Right cardiac atrium (tissue), 5 donors: ENCODE data around the gene ZNF576. TPM values are rescaled to one million over a fixed set of nuclear protein-coding genes. Genes with fewer than 3 reads are reported as not detected.
"Not testable (repeated sequence)": the region's sequence is repeated elsewhere in the genome, so short reads cannot be mapped to it uniquely, and the experiment has no call there.

ENCODE experiments used
- ATAC-seq, 2 donors: fragments of 200-7000 bp; cut with Tn5 transposase; one replicate each; pipeline versions ENCODE4 v1.8.0 to v1.9.1; 2020; ENCODE audit warnings: moderate library complexity in 2 of 2, mild to moderate bottlenecking in 1 of 2
- DNase-seq, 3 donors: peaks; one replicate each; pipeline ENCODE4 v3.0.0-alpha.2; 2020
- H3K27ac ChIP-seq: one replicate; pipeline ENCODE4 v1.5.1; 2013; ENCODE audit warnings: mild to moderate bottlenecking, low read length, control low read depth, moderate library complexity
- H3K27me3 ChIP-seq: one replicate; pipeline ENCODE4 v1.6.1; 2013; ENCODE audit not compliant: control insufficient read depth, insufficient read depth
- H3K4me1 ChIP-seq: one replicate; pipeline ENCODE4 v1.6.1; 2013; ENCODE audit warnings: low read length; ENCODE audit not compliant: control insufficient read depth, insufficient read depth
- H3K4me3 ChIP-seq: one replicate; pipeline ENCODE4 v1.5.1; 2013; ENCODE audit warnings: low read length, control low read depth
- H3K9me3 ChIP-seq: one replicate; pipeline ENCODE4 v1.6.1; 2013; ENCODE audit warnings: low read length; ENCODE audit not compliant: control insufficient read depth
- WGBS: extraction: QIAGEN DNeasy Blood & Tissue Kit; methylation state at CpG from one replicate; pipeline ENCODE4 v1.1.7; 2013; 5-methylcytosine and 5-hydroxymethylcytosine counted together
- intact Hi-C, 4 donors: fragments of 100-400 bp; cut with DNase I; formaldehyde crosslinking; loops; one replicate each; pipeline versions ENCODE4 v1.11.0 to v1.14.0; 2022 to 2023
- long read RNA-seq, 4 donors: library from polyadenylated mRNA; unstranded; transcript quantifications; one replicate each; pipeline ENCODE4 v2.0.0, GENCODE V29; 2020 to 2021
- polyA plus RNA-seq: library from polyadenylated mRNA; stranded (reverse); fragments of 200-250 nt; gene quantifications from one replicate; pipeline ENCODE4 v1.2.3, GENCODE V29; 2013
- total RNA-seq, 4 donors: library from RNA; stranded (reverse); fragmentation: NEBNext Ultra II Directional; extraction: Animal tissue kit (Norgen Biotek cat#: 25700); gene quantifications; one replicate each; pipeline ENCODE4 v1.2.1, GENCODE V29; 2021
- donor health status: healthy with polysubstance abuse.
- donor health status: DM: no; HTN: yes; CAD: no.
- donor health status: DM: no; HTN: no; CAD: no.
- donor health status: DM: no; HTN: yes; CAD: no; lungs with severe emphysema.
- donor health status: DM: yes; HTN: yes; CAD: no.

The ZNF576 gene, protein sequence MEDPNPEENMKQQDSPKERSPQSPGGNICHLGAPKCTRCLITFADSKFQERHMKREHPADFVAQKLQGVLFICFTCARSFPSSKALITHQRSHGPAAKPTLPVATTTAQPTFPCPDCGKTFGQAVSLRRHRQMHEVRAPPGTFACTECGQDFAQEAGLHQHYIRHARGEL
- total RNA-seq (10 to 100 TPM; 11.5 to 15.4 (median 13.0) TPM), polyA plus RNA-seq (11.6 TPM)
- long read RNA-seq, donor 1, transcript ZNF576-201 (3 exons, 2,566 nt) = major isoform, 5 of 11 reads
- long read RNA-seq, donor 1, partial matches to known transcripts = 4 of 11 reads
- long read RNA-seq, donor 1, other reads (novel, unspliced or antisense) = 0 of 11 reads
- long read RNA-seq, donor 2, transcript ZNF576-201 (3 exons, 2,566 nt) = major isoform, 6 of 6 reads
- long read RNA-seq, donor 2, partial matches to known transcripts = 0 of 6 reads
- long read RNA-seq, donor 2, other reads (novel, unspliced or antisense) = 0 of 6 reads
- long read RNA-seq, donor 3, transcript ZNF576-201 (3 exons, 2,566 nt) = major isoform, 16 of 17 reads
- long read RNA-seq, donor 3, partial matches to known transcripts = 0 of 17 reads
- long read RNA-seq, donor 3, other reads (novel, unspliced or antisense) = 0 of 17 reads
- long read RNA-seq, donor 4, partial matches to known transcripts = 1 of 8 reads
- long read RNA-seq, donor 4, other reads (novel, unspliced or antisense) = 0 of 8 reads

DNA sequence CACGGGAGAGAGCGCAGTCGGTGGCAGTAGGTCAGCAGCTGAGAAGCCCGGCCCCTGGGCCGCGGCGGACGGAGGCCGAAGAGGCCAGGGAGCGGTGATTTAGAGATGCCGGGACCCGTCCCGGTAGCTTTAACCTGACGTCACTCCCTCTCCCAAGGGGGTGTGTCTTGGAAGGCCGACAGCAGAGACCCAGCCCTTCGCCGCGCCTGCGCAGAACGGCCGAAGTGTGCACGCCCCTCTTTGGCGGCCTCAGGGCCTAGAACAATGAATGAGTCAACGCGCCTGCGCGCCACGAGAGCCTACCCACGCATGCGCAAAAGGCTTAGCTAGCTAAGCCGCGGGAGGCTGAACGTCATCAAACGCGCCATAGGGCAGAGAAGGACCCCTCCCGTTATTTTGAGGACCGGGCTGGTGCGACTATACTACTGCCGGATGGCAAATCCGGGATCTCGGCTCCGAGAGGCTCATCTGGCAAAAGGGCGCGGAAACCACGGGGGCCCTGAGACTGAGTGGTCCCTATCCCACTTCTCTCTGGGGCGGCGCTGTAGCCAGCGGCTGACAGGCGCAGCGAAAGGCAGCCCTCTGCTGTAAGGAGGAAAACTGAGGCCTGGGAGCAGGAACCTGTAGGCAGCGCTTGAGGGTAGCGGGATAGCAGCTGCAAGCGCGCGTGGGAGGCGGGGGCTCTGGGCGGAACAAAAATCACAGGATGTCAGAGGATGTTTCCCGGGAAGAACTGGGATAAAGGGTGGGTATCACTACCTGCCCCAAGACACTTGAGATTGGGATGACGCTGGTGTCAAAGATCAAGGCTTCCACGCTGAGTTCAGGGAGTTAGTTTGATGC is at the start of gene ZNF576, which contains the start of gene IRGQ:
Gene ZNF576, plus strand, starts transcription at position 597 of the 843 bp plus-strand sequence. CDS start 514 bp downstream, outside the sequence.
Gene IRGQ, minus strand, starts transcription at position 136 of the 843 bp plus-strand sequence. CDS start 796 bp downstream, outside the sequence.
- H3K4me1 ChIP-seq = peaks cover 6% of the 10 kb centered on the region
- peak within 1 kb of the TSS; percentile 100 for H3K27ac ChIP-seq
- intact Hi-C loops = loop anchor here in 1 of 4 donors (2.0 kb wide), 1 partner anchor 21 kb away; the partner anchor contains the start of genes PINLYP and XRCC1
- peak; percentile 93 to 95 for ATAC-seq
- WGBS = under 1% methylated on average over 60 of the region's 60 CpGs
- H3K9me3 ChIP-seq = no peaks in the 10 kb centered on the region
- peak within 1 kb of the TSS; percentile 82 for H3K4me3 ChIP-seq
- H3K27me3 ChIP-seq = no peaks in the 10 kb centered on the region
- peak; percentile 100 for DNase-seq

DNA sequence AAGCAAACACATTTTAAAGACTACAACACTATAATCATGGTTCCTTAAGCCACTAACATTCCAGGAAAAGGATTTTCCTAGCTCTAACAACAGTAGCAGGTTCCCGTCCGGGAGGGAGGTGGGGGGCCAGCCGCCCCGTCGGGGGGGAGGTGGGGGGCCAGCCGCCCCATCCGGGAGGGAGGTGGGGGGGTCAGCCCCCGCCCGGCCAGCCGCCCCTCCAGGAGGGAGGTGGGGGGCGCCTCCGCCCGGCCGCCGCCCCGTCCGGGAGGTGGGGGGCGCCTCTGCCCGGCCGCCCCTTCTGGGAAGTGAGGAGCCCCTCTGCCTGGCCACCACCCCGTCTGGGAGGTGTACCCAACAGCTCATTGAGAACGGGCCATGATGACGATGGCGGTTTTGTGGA is 48.5 kb upstream of the ZNF576 start:
- H3K27me3 ChIP-seq, DNase-seq, H3K9me3 ChIP-seq, H3K4me3 ChIP-seq, ATAC-seq, H3K27ac ChIP-seq, H3K4me1 ChIP-seq, intact Hi-C loops: not testable (repeated sequence)
- 91% methylated on average over 20 of the region's 24 CpGs for WGBS

DNA sequence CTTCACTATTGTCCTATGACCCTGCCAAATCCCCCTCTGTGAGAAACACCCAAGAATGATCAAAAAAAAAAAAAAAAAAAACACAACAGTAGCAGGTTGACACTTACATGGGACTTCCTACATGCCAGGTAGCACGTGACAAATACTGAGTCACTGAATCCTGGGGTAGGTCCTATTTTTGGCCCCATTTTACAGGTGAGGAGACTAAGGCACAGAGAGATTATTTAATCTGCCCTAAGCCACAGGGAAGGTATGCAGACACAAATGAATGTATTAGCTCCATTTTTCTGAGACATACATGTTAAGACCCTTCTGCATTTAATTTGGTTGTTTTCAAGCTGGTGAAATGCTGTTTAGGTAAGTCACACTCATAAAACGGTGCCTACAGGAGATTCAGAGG is 47.7 kb upstream of the ZNF576 start:
- H3K27ac ChIP-seq = no peak overlapping the region
- no peak for ATAC-seq
- no peak overlapping the region for H3K4me3 ChIP-seq
- intact Hi-C loops = no loop called here
- H3K4me1 ChIP-seq = no peaks in the 10 kb centered on the region
- no peaks in the 10 kb centered on the region for H3K9me3 ChIP-seq
- no peaks in the 10 kb centered on the region for H3K27me3 ChIP-seq
- 88% methylated on average over 2 of the region's 2 CpGs for WGBS
- DNase-seq = no peak

DNA sequence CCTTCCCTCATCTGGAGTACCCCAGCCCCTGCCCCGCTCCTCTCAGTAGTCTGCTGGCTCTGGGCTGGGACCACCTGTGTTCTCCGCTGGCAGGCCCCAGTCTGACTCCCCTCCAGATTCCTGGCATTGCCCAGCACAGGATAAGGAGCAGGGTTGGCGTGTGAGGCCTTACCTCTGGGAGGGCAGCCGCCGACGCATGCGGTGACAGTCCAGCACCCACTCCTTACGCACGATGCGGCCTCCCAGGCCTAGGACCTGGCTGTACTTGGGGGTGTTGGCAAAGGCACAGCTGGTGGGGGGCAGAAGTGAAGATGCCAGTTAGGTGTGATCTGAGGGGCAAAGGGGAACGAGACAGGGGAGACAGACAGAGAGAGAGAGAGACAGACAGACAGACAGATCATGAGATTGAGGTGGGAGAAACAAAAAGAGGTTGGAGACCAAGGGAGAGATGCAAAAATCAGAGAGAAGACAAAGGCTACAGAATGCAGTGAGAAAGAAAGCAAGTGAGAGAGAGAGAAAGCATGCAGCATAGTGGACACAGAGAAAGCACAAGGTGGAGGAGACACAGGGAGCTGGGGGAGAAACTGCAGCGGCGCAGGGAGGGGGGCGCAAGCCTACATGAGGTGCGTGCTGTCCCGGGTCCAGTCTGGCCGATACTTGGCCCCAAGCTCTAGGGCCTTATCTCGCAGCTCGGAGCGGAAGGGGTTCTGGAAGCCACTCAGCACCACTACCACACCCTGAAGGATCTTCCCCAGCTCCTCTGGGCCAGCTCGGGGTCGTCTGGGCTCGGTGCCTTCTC is 44.8 kb upstream of the ZNF576 start:
- Histone ChIP-seq H3K9me3 (no peaks in the 10 kb centered on the region), H3K4me1 (no peaks in the 10 kb centered on the region), H3K27ac (no peak overlapping the region), H3K27me3 (no peaks in the 10 kb centered on the region), H3K4me3 (no peak overlapping the region)
- WGBS = 86% methylated on average over 23 of the region's 23 CpGs
- DNase-seq (no peak), ATAC-seq (no peak)
- intact Hi-C loops = loop anchor here in 1 of 4 donors (10.0 kb wide), 1 partner anchor 103 kb away; no protein-coding TSS in a partner anchor

DNA sequence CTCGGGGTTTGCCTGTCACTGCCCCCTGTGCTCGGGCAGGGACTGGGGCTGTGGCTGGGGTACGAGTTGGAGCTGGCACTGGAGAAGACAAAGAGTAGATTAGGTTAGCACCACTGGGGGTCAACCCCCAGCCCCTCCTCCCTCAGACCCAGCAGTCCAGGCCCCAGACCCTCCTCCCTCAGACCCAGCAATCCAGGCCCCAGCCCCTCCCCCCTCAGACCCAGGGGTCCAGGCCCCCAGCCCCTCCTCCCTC is 44.3 kb upstream of the ZNF576 start:
- H3K4me1 ChIP-seq = no peaks in the 10 kb centered on the region
- no peaks in the 10 kb centered on the region for H3K9me3 ChIP-seq
- no peak for ATAC-seq
- no peak for DNase-seq
- H3K27ac ChIP-seq = no peak overlapping the region
- H3K4me3 ChIP-seq = no peak overlapping the region
- no peaks in the 10 kb centered on the region for H3K27me3 ChIP-seq
- intact Hi-C loops = loop anchor here in 1 of 4 donors (10.0 kb wide), 1 partner anchor 103 kb away; no protein-coding TSS in a partner anchor
- 77% methylated on average over 3 of the region's 3 CpGs for WGBS

DNA sequence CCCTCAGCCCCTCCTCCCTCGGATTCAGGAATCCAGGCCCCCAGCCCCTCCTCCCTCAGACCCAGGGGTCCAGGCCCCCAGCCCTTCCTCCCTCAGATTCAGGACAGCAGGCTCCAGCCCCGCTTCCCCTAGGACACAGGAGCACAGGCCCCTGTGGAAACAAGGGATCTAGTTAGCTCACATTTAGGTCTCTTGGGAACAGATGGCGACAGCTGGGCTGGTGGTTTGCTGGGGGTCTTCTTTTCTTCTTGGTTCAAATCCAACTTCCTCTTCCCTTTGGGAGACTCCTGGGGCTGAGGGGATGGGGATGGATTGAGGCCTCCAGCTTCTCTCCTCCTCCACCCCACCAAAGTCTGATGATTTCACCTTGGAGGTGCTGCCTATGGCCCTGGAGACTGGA is 43.8 kb upstream of the ZNF576 start:
- Histone ChIP-seq H3K4me3 (no peak overlapping the region), H3K27me3 (no peaks in the 10 kb centered on the region), H3K9me3 (no peaks in the 10 kb centered on the region), H3K4me1 (no peaks in the 10 kb centered on the region), H3K27ac (no peak overlapping the region)
- DNase-seq = no peak
- intact Hi-C loops = loop anchor here in 1 of 4 donors (10.0 kb wide), 1 partner anchor 102 kb away; no protein-coding TSS in a partner anchor
- ATAC-seq = no peak
- WGBS = 73% methylated on average over 3 of the region's 3 CpGs

DNA sequence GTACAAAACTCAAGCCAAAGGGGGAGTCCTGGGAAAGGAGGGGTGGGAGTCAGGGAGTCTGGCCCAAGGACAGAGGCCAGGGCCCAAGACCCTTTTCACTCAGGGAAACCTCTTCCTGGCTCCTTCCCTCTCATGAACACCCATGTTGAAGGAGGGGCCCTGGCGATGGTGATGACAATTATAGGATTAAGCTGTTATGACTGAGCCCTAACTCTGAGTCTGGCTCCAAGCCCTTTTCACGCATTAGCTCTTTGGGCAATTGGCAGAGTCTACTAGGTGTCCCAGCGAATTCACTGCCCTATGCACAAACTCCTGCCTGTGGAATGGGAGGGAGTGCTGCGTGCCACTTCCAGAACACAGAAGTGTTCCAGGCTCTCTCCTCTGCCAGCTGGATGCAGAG is 42.7 kb upstream of the ZNF576 start:
- intact Hi-C loops = loop anchor here in 1 of 4 donors (10.0 kb wide), 1 partner anchor 101 kb away; no protein-coding TSS in a partner anchor
- 71% methylated on average over 4 of the region's 4 CpGs for WGBS
- no peak overlapping the region for H3K27ac ChIP-seq
- ATAC-seq = no peak
- DNase-seq = no peak
- H3K27me3 ChIP-seq = no peaks in the 10 kb centered on the region
- H3K4me3 ChIP-seq = no peak overlapping the region
- H3K4me1 ChIP-seq = no peaks in the 10 kb centered on the region
- no peaks in the 10 kb centered on the region for H3K9me3 ChIP-seq

DNA sequence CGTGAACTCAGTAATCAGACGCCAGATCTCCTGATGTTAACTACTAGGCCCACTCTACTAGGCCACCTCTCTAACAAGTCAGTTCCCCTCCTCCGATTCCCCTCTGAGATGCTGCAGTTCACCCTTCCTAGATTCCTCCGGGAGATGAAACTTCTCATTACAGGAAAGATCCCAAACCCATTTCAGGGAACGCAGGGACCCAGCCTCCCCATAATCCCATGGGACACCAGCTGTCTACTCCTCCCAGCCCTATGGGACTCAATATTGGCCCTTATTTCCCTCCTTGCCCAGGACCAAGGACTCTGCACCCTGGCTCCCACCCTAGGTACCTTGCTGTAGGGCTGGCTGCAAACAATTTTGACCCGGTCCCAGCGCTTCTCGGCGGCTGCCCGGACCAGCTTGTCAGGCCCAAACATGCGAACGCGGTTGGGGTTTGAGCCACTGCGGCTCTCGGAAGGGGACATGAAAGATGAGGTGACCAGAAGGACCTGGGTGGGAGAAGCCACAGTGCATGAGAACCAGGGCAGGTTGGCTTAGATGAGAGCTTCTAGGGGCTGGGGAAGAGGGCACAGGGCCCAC is 42.0 kb upstream of the ZNF576 start:
- no peak overlapping the region for H3K27ac ChIP-seq
- no peak for ATAC-seq
- H3K4me3 ChIP-seq = no peak overlapping the region
- intact Hi-C loops = loop anchor here in 1 of 4 donors (10.0 kb wide), 1 partner anchor 100 kb away; no protein-coding TSS in a partner anchor
- DNase-seq = no peak
- whole genome bisulfite sequencing = 94% methylated on average over 15 of the region's 15 CpGs
- H3K4me1 ChIP-seq = no peaks in the 10 kb centered on the region
- no peaks in the 10 kb centered on the region for H3K27me3 ChIP-seq
- H3K9me3 ChIP-seq = no peaks in the 10 kb centered on the region

DNA sequence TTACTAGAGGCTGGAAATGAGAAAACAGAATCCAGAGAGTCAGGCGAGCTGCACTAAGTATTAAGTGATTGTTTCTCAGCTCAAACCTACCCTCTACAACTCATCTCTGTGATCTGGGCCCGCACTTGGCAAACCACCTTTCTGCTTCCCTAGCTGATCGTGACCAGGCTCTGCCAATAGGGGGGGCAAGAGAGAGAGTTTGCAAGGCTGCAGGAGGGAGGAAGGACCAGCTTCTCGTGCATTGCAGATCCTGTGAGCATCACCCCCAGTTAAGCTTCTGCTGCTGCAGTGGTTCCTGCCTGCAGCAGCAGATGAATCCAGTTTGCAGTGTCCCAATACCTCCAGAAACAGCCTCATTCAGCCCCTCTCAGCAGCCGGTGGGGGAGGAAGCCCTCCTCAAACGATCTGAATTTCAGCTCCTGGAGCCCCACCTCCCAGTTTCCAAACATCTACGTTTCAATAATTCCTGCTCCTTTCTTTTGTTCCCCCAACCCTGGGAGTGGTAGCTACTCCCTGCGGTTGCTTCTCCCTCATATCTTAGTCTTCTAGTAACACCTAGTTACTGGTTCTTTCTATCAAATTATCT is 41.1 kb upstream of the ZNF576 start:
- no peaks in the 10 kb centered on the region for H3K9me3 ChIP-seq
- ATAC-seq (peak in 1 of 2 donors; percentile 71), DNase-seq (peak; percentile 58 to 76 (median 73))
- intact Hi-C loops = loop anchor here in 1 of 4 donors (10.0 kb wide), 1 partner anchor 100 kb away; no protein-coding TSS in a partner anchor
- no peak overlapping the region for H3K4me3 ChIP-seq
- H3K27me3 ChIP-seq = no peaks in the 10 kb centered on the region
- no peaks in the 10 kb centered on the region for H3K4me1 ChIP-seq
- WGBS = 42% methylated on average over 8 of the region's 8 CpGs
- no peak overlapping the region for H3K27ac ChIP-seq
